Esophagus (tissue), 2 donors: ENCODE data around the gene KRTAP10-5. TPM values are rescaled to one million over a fixed set of nuclear protein-coding genes. Genes with fewer than 3 reads are reported as not detected.
"Not testable (repeated sequence)": the region's sequence is repeated elsewhere in the genome, so short reads cannot be mapped to it uniquely, and the experiment has no call there.

Experiments
- H3K27ac ChIP-seq, 2 donors: one replicate each; pipeline ENCODE4 v1.5.1; 2013; ENCODE audit warnings: low read depth in 2 of 2, mild to moderate bottlenecking in 2 of 2, inconsistent platforms in 1 of 2, low read length in 1 of 2, moderate library complexity in 1 of 2
- H3K27me3 ChIP-seq, 2 donors: one replicate each; pipeline ENCODE4 v1.6.1; 2013; ENCODE audit warnings: low read length in 2 of 2, control low read depth in 1 of 2, mild to moderate bottlenecking in 1 of 2; ENCODE audit not compliant: insufficient read depth in 2 of 2, control insufficient read depth in 1 of 2
- H3K36me3 ChIP-seq, 2 donors: one replicate each; pipeline ENCODE4 v1.6.1; 2013; ENCODE audit warnings: low read length in 1 of 2; ENCODE audit not compliant: control insufficient read depth in 2 of 2, insufficient read depth in 2 of 2
- H3K4me1 ChIP-seq, 2 donors: one replicate each; pipeline ENCODE4 v1.6.1; 2013; ENCODE audit warnings: low read length in 1 of 2; ENCODE audit not compliant: control insufficient read depth in 2 of 2, insufficient read depth in 2 of 2
- H3K4me3 ChIP-seq, 2 donors: one replicate each; pipeline ENCODE4 v1.5.1; 2013; ENCODE audit warnings: low read length in 2 of 2, mild to moderate bottlenecking in 2 of 2, low read depth in 1 of 2, moderate library complexity in 1 of 2
- H3K9me3 ChIP-seq, 2 donors: one replicate each; pipeline ENCODE4 v1.6.1; 2013; ENCODE audit warnings: mild to moderate bottlenecking in 2 of 2, low read depth in 1 of 2, low read length in 1 of 2, moderate library complexity in 1 of 2; ENCODE audit not compliant: control insufficient read depth in 2 of 2, insufficient read depth in 1 of 2
- WGBS, 2 donors: extraction: QIAGEN DNeasy Blood & Tissue Kit; methylation state at CpG; one replicate each; pipeline ENCODE4 v1.1.7; 2013; 5-methylcytosine and 5-hydroxymethylcytosine counted together
- polyA plus RNA-seq, 2 donors: library from polyadenylated mRNA; stranded (reverse); fragments of 200-250 nt; gene quantifications; one replicate each; pipeline ENCODE4 v1.2.3, GENCODE V29; 2013
- donor health status: healthy with polysubstance abuse.
- donor health status: Bipolar disorder and iron deficiency.

Gene KRTAP10-5
- polyA plus RNA-seq, 2 donors = not detected

DNA sequence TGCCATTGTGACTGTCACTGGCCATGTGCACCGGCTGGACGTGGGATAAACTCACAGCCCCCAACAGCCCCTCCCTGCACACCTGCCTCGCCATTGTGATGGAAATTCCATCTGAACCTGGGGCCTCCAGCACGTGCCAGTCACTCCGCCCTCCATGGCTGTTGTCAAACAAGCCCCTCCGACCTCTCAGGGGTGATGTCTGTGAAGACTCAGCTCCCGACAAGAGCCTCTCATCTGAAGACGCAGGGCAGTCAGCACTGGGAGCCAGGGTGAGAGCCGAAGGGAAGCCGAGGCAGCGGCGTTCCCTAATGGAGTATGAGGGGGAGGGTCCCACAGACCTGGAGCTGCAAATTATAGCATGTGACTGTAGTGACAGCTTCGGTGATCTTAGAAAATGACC, 27.7 kb downstream of the KRTAP10-5 start:
- Histone ChIP-seq H3K36me3 (no peaks in the 10 kb centered on the region), H3K9me3 (no peaks in the 10 kb centered on the region), H3K4me1 (peaks cover 4 to 7% of the 10 kb centered on the region in 2 donors), H3K27me3 (no peaks in the 10 kb centered on the region), H3K27ac (no peak overlapping the region), H3K4me3 (no peak overlapping the region)
- 81 to 82% methylated on average over 13 of the region's 13 CpGs for WGBS, 2 donors

DNA sequence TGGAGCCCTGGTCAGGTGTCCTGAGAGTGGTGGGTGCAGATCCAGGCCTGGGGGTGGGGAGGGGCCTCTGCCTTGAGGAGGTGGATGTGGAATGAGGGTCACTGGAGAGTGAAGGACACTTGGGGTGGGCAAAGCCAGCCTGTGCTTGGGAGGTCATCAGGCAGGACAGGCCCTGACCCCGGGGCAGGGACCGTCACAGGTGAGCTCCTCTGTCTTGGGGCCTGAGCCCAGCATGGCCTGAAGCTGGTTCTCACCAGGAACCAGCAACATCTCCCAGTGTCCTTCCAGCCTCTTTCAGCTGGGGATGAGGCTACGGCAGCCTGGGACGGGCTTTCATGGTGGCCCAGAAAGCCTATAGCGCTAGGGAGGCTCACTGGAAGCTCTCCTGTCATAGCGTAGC, 28.3 kb downstream of the KRTAP10-5 start:
- Histone ChIP-seq H3K27ac (no peak overlapping the region), H3K9me3 (no peaks in the 10 kb centered on the region), H3K4me3 (no peak overlapping the region), H3K27me3 (no peaks in the 10 kb centered on the region), H3K36me3 (no peaks in the 10 kb centered on the region), H3K4me1 (peaks cover 4 to 7% of the 10 kb centered on the region in 2 donors)
- WGBS, 2 donors = 87 to 95% methylated on average over 6 of the region's 6 CpGs

DNA sequence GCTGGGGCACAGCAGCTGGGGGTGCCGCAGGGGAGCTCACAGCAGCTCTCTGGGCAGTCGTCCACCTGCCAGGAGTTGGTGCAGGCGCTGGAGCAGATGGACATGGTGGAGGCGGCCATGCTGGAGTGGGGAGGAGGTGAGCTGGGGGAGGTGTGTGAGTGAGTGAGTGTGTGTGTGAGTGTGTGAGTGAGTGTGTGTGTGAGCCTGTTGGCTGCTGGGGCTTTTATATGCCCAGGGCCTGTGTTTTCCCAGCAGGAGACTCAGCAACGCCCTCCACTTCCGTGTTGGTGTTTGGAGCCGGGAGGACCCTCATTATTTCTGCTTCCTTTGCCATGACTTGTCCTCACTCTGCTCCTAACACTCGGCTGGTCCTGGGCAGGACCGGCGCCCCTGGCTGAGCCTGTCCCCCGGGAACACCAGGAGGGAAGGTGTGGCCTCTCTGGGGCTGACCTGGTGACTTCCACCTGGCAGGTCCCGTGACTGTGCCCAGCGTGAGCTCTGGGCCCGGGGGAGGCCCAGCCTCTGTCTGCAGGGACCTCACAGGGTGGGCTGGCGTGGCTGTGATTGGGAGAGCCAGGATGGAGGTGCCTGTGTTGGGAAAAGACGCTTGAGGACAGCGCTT, 29.0 kb downstream of the KRTAP10-5 start, which contains the start of gene KRTAP10-2:
KRTAP10-2 (minus strand) TSS at position 166 of the 622 bp plus-strand sequence; CDS start at position 119, 47 bp downstream.
- no peaks in the 10 kb centered on the region for H3K9me3 ChIP-seq
- H3K27ac ChIP-seq = no peak within 1 kb of the TSS
- no peak within 1 kb of the TSS for H3K4me3 ChIP-seq
- WGBS, 2 donors = 47 to 57% methylated on average over 17 of the region's 17 CpGs
- H3K36me3 ChIP-seq = no peaks in the 10 kb centered on the region
- H3K27me3 ChIP-seq = no peaks in the 10 kb centered on the region
- peaks cover 4 to 7% of the 10 kb centered on the region in 2 donors for H3K4me1 ChIP-seq

DNA sequence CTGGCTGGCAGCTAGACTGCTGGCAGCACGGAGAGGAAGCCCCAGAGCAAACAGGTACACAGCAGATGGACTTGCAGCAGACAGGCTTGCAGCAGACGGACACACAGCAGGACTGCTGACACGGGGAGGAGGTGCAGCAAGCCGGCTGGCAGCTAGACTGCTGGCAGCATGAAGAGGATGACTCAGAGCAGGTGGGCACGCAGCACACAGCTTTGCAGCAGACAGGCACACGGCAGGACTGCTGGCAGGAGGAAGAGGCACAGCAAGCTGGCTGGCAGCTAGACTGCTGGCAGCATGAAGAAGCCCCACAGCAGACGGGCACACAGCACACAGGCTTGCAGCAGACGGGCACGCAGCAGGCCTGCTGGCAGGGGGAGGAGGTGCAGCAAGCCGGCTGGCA, 29.6 kb downstream of the KRTAP10-5 start:
- H3K36me3 ChIP-seq = no peaks in the 10 kb centered on the region
- no peak overlapping the region for H3K4me3 ChIP-seq
- 45 to 49% methylated on average over 10 of the region's 10 CpGs for WGBS, 2 donors
- H3K9me3 ChIP-seq = no peaks in the 10 kb centered on the region
- H3K27ac ChIP-seq = no peak overlapping the region
- no peaks in the 10 kb centered on the region for H3K27me3 ChIP-seq
- H3K4me1 ChIP-seq = peaks cover 4 to 7% of the 10 kb centered on the region in 2 donors

DNA sequence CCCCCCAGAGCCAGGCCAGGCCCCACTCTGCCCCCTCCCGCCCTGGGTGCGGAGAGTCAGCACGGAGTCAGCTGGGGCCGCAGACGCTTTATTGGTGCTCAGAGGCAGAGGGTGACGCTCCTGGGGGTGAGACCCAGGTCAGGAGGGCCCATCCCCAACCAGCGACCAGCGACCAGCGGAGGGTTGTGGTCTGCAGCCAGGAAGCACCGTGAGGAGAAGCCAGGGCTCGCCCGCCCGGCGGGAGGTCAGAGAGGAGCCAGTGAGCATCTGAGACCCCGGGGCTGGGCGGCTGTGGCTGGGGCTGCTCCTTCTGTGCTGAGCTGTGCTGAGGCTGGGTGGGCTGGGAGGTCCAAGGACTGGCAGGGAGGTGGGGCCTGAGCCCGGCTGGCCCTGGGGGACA, 30.1 kb downstream of the KRTAP10-5 start:
- H3K27me3 ChIP-seq, H3K4me1 ChIP-seq, H3K9me3 ChIP-seq, H3K4me3 ChIP-seq, H3K36me3 ChIP-seq, H3K27ac ChIP-seq: not testable (repeated sequence)
- 55 to 65% methylated on average over 12 to 17 of the region's 17 CpGs for WGBS, 2 donors

DNA sequence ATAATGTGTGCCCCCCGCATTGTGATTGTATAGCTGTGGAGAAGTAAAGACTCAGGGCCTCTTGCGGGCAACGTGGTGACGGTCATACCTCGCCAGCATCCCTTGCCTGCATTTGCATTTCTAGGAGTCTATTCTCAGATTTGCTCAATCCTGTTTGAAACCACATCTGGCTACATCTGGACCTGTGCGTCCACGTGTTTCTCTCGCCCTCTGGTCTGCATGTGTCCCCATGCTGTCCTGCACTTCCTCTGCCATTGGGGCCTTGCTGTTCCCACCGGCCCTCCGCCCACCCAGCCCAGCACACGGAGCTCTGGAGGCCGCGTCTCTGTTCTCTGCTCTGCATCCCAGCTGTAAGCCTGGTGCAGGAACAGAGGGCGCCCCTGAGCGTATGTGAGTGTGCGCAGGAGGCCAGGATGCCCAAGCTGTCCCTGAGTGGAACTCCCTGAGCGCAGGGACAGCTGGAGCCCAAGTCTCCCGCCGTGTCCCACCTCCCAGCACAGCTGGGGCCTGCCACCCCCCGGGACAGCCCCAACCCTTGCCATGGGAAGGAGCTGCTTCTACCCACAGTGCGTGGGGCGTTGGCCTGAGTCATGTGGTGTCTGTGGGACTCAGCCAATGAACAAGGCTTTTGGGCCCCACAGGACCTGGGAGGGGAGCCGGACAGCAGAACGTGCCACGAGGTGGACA, 30.7 kb downstream of the KRTAP10-5 start:
- Histone ChIP-seq H3K4me1 (peaks cover 4 to 7% of the 10 kb centered on the region in 2 donors), H3K36me3 (no peaks in the 10 kb centered on the region), H3K4me3 (no peak overlapping the region), H3K27ac (no peak overlapping the region), H3K9me3 (no peaks in the 10 kb centered on the region), H3K27me3 (no peaks in the 10 kb centered on the region)
- 69 to 70% methylated on average over 25 of the region's 25 CpGs for WGBS, 2 donors

DNA sequence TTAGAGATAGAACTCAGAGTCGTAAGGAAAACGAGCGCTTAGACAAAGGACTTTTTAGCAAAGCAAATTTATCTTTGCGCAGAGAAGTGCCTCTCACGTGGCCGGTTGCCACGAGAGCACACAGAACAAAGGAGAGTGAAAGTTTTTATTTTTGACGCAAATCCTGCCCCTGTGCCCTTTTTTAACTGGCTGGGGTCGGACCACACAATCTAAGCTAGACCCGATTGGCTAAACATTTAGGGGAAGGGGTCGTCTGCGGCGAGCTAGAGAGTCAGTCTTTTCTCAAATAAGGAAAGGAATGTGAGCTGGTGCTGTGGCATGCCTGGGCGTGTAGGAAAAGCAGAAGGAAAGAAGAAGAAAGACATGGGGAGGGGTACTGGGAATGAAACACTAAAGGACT, 31.5 kb downstream of the KRTAP10-5 start:
- Histone ChIP-seq H3K4me3 (peak overlapping the region in 1 of 2 donors; percentile 1), H3K27ac (no peak overlapping the region), H3K27me3 (no peaks in the 10 kb centered on the region), H3K36me3 (no peaks in the 10 kb centered on the region), H3K9me3 (no peaks in the 10 kb centered on the region), H3K4me1 (peaks cover 4 to 7% of the 10 kb centered on the region in 2 donors)
- WGBS, 2 donors = 25 to 26% methylated on average over 14 of the region's 14 CpGs

DNA sequence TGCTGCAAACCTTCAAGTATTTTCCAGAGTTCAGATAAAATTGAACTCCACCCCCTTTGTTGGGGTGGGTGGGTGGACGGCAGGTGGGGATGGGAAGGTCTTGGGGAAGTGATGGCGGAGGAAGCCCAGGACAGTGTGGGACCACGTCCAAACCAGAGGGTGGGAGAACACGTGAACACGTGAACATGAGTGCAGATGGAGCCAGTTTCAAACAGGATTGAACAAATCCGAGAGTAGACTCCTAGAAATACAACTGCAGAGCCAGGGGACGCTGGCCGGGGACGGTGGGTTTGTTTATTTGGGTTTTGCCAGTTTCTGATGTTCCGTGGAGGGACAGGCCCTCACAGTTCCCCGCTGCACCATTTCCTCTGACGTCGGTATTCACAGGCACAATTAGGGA, 32.0 kb downstream of the KRTAP10-5 start:
- Histone ChIP-seq H3K27me3 (no peaks in the 10 kb centered on the region), H3K36me3 (no peaks in the 10 kb centered on the region), H3K9me3 (no peaks in the 10 kb centered on the region), H3K4me1 (peaks cover 4 to 7% of the 10 kb centered on the region in 2 donors), H3K27ac (no peak overlapping the region), H3K4me3 (peak overlapping the region in 1 of 2 donors; percentile 19)
- 43 to 45% methylated on average over 13 of the region's 13 CpGs for WGBS, 2 donors

DNA sequence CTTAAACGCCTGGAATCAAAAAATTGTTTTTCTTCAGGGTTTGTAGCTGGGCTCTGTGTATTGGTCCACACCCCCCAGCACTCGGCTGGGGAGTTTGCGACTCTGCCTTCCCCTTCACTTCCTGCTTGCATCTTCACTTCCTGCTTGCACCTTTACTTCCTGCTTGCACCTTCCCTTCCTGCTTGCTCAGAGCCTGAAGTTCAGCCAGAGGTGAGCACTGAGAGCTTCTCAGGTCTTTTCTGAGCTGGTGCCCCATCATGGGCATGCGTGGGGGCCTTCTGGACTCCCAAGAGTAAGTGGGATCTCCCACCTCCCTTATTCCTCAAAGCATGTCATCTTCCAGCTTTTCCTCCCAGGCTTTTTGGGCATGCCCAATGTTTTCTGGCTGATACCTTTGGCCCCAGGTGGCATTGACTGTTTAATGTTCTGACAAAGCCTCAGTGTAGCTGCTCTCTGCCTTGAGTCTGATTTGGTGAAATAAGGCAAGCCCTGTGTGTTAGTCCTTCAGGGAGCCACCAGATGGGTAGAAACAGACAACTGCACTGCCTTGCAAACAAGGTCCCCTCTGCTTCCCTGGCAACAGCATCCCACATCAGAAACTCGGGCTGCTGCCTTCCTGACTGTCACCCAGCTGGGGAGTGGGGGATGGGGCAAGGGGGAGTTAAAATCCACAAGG, 32.6 kb downstream of the KRTAP10-5 start:
- Histone ChIP-seq H3K4me1 (peaks cover 4 to 7% of the 10 kb centered on the region in 2 donors), H3K27me3 (no peaks in the 10 kb centered on the region), H3K4me3 (no peak overlapping the region), H3K27ac (no peak overlapping the region), H3K9me3 (no peaks in the 10 kb centered on the region), H3K36me3 (no peaks in the 10 kb centered on the region)
- WGBS, 2 donors = 53 to 61% methylated on average over 5 of the region's 5 CpGs
